Parathyroid adenoma (tissue), 2 donors: ENCODE data around the gene ITPKC.

ENCODE experiments used
- H2AFZ ChIP-seq: fragments of 300-600 bp; sonication (generic); one replicate; pipeline ENCODE4 v1.7.0; 2017; ENCODE audit warnings: antibody characterized with exemption, mild to moderate bottlenecking
- H3K27ac ChIP-seq: fragments of 300-600 bp; sonication (generic); one replicate; pipeline ENCODE4 v1.7.0; 2017
- H3K27me3 ChIP-seq: fragments of 300-600 bp; sonication (generic); one replicate; pipeline ENCODE4 v1.7.0; 2017; ENCODE audit warnings: low read length; ENCODE audit not compliant: control insufficient read depth, insufficient read depth
- H3K36me3 ChIP-seq: fragments of 300-600 bp; sonication (generic); one replicate; pipeline ENCODE4 v1.7.0; 2017; ENCODE audit warnings: low read length; ENCODE audit not compliant: control insufficient read depth, insufficient read depth
- H3K4me1 ChIP-seq: fragments of 300-600 bp; sonication (generic); one replicate; pipeline ENCODE4 v1.7.0; 2017; ENCODE audit warnings: control low read depth
- H3K4me2 ChIP-seq: fragments of 300-600 bp; sonication (generic); one replicate; pipeline ENCODE4 v1.7.0; 2017; ENCODE audit warnings: low read length
- H3K4me3 ChIP-seq: fragments of 300-600 bp; sonication (generic); one replicate; pipeline ENCODE4 v1.7.0; 2017; ENCODE audit warnings: low read depth, low read length
- H3K79me2 ChIP-seq: fragments of 300-600 bp; sonication (generic); one replicate; pipeline ENCODE4 v1.7.0; 2017; ENCODE audit warnings: control low read depth
- H3K9ac ChIP-seq: fragments of 300-600 bp; sonication (generic); one replicate; pipeline ENCODE4 v1.7.0; 2017; ENCODE audit warnings: mild to moderate bottlenecking
- H3K9me3 ChIP-seq: fragments of 300-600 bp; sonication (generic); one replicate; pipeline ENCODE4 v1.7.0; 2017; ENCODE audit warnings: low read length; ENCODE audit not compliant: control insufficient read depth
- TF ChIP-seq, protein P1 (sequence below): fragments of 300-600 bp; sonication (generic); IDR thresholded peaks from one replicate; pipeline ENCODE4 v1.7.0; 2017; ENCODE audit warnings: antibody characterized with exemption, mild to moderate bottlenecking
- donor health status: primary hyperparathyroidism.

The ITPKC gene

DNA sequence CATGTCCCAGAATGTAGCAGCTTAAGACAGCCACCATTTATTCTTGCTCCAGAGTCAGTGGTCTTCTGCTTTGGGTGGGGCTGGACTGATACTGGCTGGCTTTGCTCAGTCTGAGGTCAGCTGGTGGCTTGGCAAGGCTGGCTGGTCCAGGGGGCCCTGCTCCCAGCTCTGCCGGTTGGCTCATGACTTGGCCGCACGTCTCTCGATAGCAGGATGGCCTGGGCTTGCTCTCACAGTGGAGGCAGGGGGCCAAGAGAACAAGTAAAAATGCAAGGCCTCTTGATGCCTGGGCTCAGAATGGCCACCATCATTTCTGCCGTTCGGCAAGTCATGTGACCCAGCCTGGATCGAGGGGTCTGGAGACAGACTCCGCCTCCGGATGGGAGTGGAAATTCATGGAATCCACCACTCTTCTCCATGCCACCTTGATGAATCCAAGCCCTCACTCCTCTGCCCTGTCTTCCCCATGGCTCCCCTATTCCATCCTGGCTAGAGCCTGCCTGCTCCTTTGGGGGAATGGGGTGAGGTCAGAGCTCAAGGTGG is 20.3 kb downstream of the ITPKC start:
- H3K27ac ChIP-seq, result no peak overlapping the region

DNA sequence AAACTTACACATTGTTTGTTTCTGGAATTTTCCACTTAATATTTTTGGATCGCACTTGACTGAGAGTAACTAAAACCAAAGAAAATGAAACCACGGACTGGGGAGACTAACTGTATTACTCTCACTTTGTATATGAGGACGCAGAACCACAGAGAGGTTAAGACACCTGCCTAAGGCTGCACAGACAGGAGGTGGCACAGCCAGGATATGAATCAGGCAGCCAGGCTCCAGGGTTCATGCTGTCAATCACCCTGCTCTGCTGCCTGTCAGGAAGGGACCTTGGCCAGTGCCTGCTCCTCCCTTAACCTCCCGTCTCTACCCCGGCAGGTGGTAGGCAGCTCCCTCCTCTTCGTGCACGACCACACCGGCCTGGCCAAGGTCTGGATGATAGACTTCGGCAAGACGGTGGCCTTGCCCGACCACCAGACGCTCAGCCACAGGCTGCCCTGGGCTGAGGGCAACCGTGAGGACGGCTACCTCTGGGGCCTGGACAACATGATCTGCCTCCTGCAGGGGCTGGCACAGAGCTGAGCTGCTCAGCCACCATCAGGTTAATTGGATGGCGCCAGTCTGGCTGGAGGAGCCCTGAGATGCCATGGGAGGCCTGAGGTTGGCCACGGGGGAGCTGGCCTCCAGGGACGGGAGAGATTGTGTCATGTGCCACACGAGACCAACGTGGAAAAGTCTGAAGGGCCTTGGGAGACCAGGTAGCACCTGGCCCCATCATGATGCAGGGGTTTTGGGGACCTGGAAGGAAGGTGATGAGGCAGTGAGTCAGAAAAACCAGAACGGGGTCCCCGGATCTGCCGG is 22.3 kb downstream of the ITPKC start:
- TF ChIP-seq, protein P1, sequence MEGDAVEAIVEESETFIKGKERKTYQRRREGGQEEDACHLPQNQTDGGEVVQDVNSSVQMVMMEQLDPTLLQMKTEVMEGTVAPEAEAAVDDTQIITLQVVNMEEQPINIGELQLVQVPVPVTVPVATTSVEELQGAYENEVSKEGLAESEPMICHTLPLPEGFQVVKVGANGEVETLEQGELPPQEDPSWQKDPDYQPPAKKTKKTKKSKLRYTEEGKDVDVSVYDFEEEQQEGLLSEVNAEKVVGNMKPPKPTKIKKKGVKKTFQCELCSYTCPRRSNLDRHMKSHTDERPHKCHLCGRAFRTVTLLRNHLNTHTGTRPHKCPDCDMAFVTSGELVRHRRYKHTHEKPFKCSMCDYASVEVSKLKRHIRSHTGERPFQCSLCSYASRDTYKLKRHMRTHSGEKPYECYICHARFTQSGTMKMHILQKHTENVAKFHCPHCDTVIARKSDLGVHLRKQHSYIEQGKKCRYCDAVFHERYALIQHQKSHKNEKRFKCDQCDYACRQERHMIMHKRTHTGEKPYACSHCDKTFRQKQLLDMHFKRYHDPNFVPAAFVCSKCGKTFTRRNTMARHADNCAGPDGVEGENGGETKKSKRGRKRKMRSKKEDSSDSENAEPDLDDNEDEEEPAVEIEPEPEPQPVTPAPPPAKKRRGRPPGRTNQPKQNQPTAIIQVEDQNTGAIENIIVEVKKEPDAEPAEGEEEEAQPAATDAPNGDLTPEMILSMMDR, result no peak
- Histone ChIP-seq H3K9me3 (no peaks in the 10 kb centered on the region), H3K4me2 (no peak overlapping the region), H3K4me3 (no peak overlapping the region), H3K27me3 (no peaks in the 10 kb centered on the region), H3K27ac (no peak overlapping the region), H3K36me3 (no peaks in the 10 kb centered on the region), H3K79me2 (no peaks in the 10 kb centered on the region), H3K4me1 (no peaks in the 10 kb centered on the region), H3K9ac (no peak overlapping the region), H2AFZ (no peak overlapping the region)

More for the DNA sequence above, 20.3 kb downstream of the ITPKC start:
- Histone ChIP-seq H2AFZ (no peak overlapping the region), H3K4me1 (no peaks in the 10 kb centered on the region), H3K9me3 (no peaks in the 10 kb centered on the region), H3K79me2 (no peaks in the 10 kb centered on the region), H3K9ac (no peak overlapping the region), H3K4me3 (no peak overlapping the region), H3K27me3 (no peaks in the 10 kb centered on the region), H3K4me2 (no peak overlapping the region), H3K36me3 (no peaks in the 10 kb centered on the region)
- TF ChIP-seq, protein P1, result no peak

DNA sequence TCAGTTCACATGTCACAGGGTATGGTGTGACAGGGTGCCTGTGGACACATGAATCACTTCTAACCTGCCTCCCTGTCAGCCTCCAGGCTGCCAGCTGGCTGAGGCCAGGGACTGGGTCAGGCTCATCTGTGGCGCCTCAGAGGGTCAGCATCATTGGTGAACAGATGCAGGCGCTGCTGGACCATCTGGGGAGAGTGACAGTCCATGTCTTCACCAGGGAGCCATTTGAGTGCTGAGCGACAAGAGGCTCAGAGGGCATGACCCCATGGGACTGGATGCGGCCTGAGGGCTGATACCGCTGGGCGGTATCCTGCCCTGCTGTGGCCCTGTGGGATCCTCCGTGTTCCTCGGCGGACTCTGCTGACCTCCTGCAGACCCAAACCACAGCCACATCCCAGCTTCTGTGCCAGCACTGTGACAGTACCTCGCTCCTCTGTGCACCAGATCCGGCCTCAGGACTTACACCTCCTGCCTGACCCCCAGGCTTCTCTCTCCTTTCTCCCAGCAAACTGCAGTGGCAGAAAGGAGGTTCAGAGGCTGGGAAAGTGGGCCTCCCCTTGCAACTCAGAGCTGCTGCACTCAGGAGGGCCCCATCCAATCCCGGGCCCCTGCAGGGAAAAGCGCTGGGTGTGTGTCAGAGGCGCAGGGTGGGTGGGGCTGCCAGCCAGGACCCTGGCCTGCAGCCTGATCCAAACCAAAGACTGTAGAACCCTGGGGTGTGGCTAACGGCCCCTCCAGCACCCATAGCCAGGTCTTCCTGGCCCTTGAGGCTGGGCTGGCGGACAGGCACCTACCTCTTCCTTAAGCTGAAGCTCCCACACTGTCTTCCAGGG is 23.2 kb downstream of the ITPKC start:
- TF ChIP-seq, protein P1, result no peak
- Histone ChIP-seq H3K4me3 (no peak overlapping the region), H3K9me3 (no peaks in the 10 kb centered on the region), H3K36me3 (no peaks in the 10 kb centered on the region), H3K79me2 (no peaks in the 10 kb centered on the region), H3K4me2 (no peak overlapping the region), H3K27me3 (no peaks in the 10 kb centered on the region), H3K27ac (no peak overlapping the region), H3K9ac (no peak overlapping the region), H3K4me1 (peaks cover 2% of the 10 kb centered on the region), H2AFZ (no peak overlapping the region)

DNA sequence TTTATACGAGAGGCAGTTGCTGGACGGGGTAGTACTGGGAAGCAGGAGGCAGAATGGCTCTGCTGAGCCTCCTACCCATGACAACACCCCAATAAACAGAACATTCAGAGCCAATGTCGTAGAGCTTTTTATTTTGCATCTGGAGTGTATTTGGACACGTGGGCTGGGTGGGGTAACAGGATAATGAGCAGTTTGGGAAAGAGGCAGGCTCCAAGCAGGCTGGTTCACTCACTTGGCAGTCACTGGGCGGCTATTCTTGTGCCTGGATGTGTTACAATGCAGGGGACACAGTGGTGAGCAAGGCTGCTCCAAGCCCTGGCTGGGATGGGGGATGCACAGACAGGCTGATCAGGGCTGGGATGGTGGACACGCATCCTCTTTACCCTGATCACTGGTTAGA is 23.8 kb downstream of the ITPKC start:
- Histone ChIP-seq H2AFZ (no peak overlapping the region), H3K79me2 (no peaks in the 10 kb centered on the region), H3K27ac (no peak overlapping the region), H3K27me3 (no peaks in the 10 kb centered on the region), H3K4me3 (no peak overlapping the region), H3K4me2 (no peak overlapping the region), H3K9me3 (no peaks in the 10 kb centered on the region), H3K4me1 (peaks cover 2% of the 10 kb centered on the region), H3K36me3 (no peaks in the 10 kb centered on the region), H3K9ac (no peak overlapping the region)
- TF ChIP-seq, protein P1, result no peak
